DOHH2 (cell line): ENCODE results near the gene PRDM5.

ENCODE experiments used
- CTCF ChIP-seq: fragments of 200-600 bp; sonication (generic); IDR thresholded peaks from one replicate; pipeline ENCODE4 v1.5.1; 2014; ENCODE audit warnings: antibody characterized with exemption, mild to moderate bottlenecking, low read depth, low read length; ENCODE audit not compliant: poor library complexity, severe bottlenecking
- EZH2phosphoT487 ChIP-seq: fragments of 200-600 bp; sonication (generic); IDR thresholded peaks from 2 replicates; pipeline ENCODE4 v1.6.1; 2017; ENCODE audit warnings: borderline replicate concordance, mild to moderate bottlenecking, antibody characterized with exemption, low read length, moderate library complexity, mixed read lengths

DNA sequence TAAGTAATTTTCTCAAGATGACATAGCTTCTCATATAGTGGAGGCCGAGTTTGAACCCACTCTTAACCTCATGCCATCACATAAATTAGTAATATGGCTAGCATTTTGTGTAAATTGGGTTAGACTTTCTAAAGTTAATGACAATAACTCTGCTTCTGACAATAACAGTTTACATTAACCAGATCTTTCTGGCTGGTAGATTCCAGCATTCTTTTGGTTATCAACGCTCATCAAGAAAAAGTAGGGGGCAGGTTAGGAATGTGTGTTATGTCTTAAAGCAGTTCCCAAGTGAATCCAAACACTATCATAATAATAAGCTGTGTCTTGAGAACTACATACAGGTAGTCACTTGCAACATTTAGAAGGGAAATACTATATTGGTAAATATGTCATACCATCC, 162.5 kb downstream of the PRDM5 start:
- TF ChIP-seq CTCF (no peak), EZH2phosphoT487 (no peak)
